Cardiac muscle cell (in vitro differentiated cells and primary cell): ENCODE measurements around the gene UBE2F. TPM values are rescaled to one million over a fixed set of nuclear protein-coding genes. Genes with fewer than 3 reads are reported as not detected.

Experiments used
- DNase-seq, 2 donors: peaks; one replicate each; pipeline versions ENCODE4 v3.0.0 to v3.0.0-alpha.2; 2010 to 2017; ENCODE audit warnings: low read depth in 1 of 2, low spot score in 1 of 2
- H3K27ac ChIP-seq: fragments of 200-600 bp; sonication (generic); 2 replicates; pipeline ENCODE4 v1.5.1; 2016
- H3K27me3 ChIP-seq: fragments of 200-600 bp; sonication (generic); 2 replicates; pipeline ENCODE4 v1.6.0; 2016; ENCODE audit warnings: control low read depth
- H3K36me3 ChIP-seq: fragments of 200-600 bp; sonication (generic); 2 replicates; pipeline ENCODE4 v1.5.1; 2016; ENCODE audit warnings: control low read depth
- H3K4me1 ChIP-seq: fragments of 200-600 bp; sonication (generic); 2 replicates; pipeline ENCODE4 v1.8.1; 2017; ENCODE audit warnings: low read depth, mild to moderate bottlenecking, mixed run types
- H3K4me3 ChIP-seq: fragments of 200-600 bp; sonication (generic); 2 replicates; pipeline ENCODE4 v1.5.1; 2016; ENCODE audit warnings: mild to moderate bottlenecking
- H3K9me3 ChIP-seq: fragments of 200-600 bp; sonication (generic); 2 replicates; pipeline ENCODE4 v1.5.1; 2017; ENCODE audit warnings: low read depth, mild to moderate bottlenecking, control low read depth
- CTCF ChIP-seq: IDR thresholded peaks from 2 replicates; pipeline ENCODE4 v1.5.1; 2012; ENCODE audit warnings: low read depth, mild to moderate bottlenecking, low read length
- polyA plus RNA-seq: library from polyadenylated mRNA; unstranded; fragments of >200 nt; fragmentation: Nextera tagmentation; extraction: Ambion mirVana; gene quantifications from 2 replicates; pipeline ENCODE4 v1.2.1, GENCODE V29; 2016
- total RNA-seq: library from RNA; depleted of rRNA; stranded (reverse); fragments of >200 nt; gene quantifications from 2 replicates; pipeline ENCODE4 v1.2.3, GENCODE V29; 2016

The UBE2F gene
- total and polyA plus RNA-seq, 2 experiments from 2014 or later: 35.1 to 66.2 TPM

GRCh38 chr2:237995036-237995435, 28.2 kb downstream of the UBE2F start:
- peaks cover 3% of the 10 kb centered on the region for H3K36me3 ChIP-seq
- no peak overlapping the region for H3K4me3 ChIP-seq
- H3K4me1 ChIP-seq: no peaks in the 10 kb centered on the region
- no peaks in the 10 kb centered on the region for H3K9me3 ChIP-seq
- no peak overlapping the region for H3K27ac ChIP-seq
- no peak for TF ChIP-seq CTCF
- H3K27me3 ChIP-seq: no peaks in the 10 kb centered on the region
- DNase-seq: no peak

GRCh38 chr2:237996021-237996593, 29.3 kb downstream of the UBE2F start:
- no peak for TF ChIP-seq CTCF
- no peak overlapping the region for H3K27ac ChIP-seq
- H3K27me3 ChIP-seq: no peaks in the 10 kb centered on the region
- peaks cover 3% of the 10 kb centered on the region for H3K36me3 ChIP-seq
- no peaks in the 10 kb centered on the region for H3K9me3 ChIP-seq
- DNase-seq: peak in 1 of 2 donors; percentile 77
- no peak overlapping the region for H3K4me3 ChIP-seq
- no peaks in the 10 kb centered on the region for H3K4me1 ChIP-seq

GRCh38 chr2:237997521-237997920, 30.7 kb downstream of the UBE2F start:
- Histone ChIP-seq H3K27me3 (no peaks in the 10 kb centered on the region), H3K4me3 (no peak overlapping the region), H3K4me1 (no peaks in the 10 kb centered on the region), H3K27ac (no peak overlapping the region), H3K9me3 (no peaks in the 10 kb centered on the region), H3K36me3 (peaks cover 3% of the 10 kb centered on the region)
- no peak for DNase-seq
- TF ChIP-seq CTCF: no peak

DNA sequence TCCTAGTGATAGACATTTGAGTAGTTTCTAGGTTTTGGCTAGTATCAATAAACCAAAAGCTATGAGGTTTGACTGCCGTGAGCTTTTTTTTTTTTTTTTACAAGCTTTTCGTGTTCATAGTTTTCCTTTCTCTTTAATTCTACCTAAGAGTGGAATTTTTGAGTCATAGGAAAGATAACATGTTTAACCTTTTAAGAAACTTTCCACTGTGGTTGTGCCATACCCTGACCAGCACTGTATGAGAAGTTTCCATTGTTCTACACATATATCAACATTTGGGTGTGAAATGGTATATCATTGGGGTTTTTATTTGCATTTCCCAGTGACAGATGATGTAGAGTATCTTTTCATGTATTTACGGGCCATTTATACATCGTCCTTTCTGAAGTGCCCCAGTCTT, 31.7 kb downstream of the UBE2F start:
- TF ChIP-seq CTCF: no peak
- Histone ChIP-seq H3K4me1 (no peaks in the 10 kb centered on the region), H3K4me3 (no peak overlapping the region), H3K27ac (no peak overlapping the region), H3K9me3 (no peaks in the 10 kb centered on the region), H3K27me3 (no peaks in the 10 kb centered on the region), H3K36me3 (peaks cover 3% of the 10 kb centered on the region)
- DNase-seq: peak in 1 of 2 donors; percentile 89

DNA sequence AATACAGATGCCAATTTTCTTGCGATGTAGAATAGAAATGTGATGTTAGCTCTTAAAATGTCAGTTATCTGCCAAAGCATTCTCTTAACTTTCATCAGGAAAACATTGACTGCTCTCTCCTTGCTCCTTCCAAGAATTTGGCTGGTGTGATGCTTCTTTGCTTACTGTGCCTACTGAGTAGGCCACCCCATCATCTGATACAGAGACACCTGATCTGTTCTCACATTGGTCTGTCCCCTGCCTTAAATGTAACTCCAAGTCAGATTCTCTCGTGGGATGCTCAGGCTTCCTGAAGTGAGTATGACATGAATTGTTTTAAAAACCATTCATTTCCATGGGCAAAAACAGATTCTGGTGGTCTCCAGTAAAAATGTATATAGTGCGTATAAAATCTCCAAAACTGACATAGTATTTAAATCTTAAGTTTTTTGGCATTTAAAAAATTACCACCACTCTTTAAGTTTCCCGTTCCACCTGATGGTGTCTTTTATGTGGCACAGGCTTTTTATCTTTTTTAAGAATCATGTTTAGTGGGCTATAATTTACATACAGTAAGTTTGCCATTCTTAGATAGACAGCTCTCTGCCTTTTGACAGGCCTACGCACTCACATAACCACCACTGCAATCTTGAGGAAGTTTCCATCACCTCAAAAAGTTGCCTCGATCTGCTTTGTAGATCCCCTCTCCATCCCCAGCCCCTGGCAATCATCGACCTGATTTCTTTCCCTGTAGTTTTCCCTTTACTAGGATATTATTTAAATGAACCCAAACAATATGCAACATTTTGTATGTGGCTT, 36.6 kb downstream of the UBE2F start:
- Histone ChIP-seq H3K4me3 (no peak overlapping the region), H3K36me3 (no peaks in the 10 kb centered on the region), H3K4me1 (no peaks in the 10 kb centered on the region), H3K27me3 (no peaks in the 10 kb centered on the region), H3K27ac (no peak overlapping the region), H3K9me3 (no peaks in the 10 kb centered on the region)
- no peak for TF ChIP-seq CTCF
- no peak for DNase-seq
